ENCODE results near the gene TBCA. TPM values are rescaled to one million over a fixed set of nuclear protein-coding genes. Genes with fewer than 3 reads are reported as not detected.

Gene TBCA
- total and polyA plus RNA-seq, 2 of the 13 experiments (the other 11 are each of a cell fraction or from before 2014, with no cell fraction given): 93.8 to 309 TPM

DNA sequence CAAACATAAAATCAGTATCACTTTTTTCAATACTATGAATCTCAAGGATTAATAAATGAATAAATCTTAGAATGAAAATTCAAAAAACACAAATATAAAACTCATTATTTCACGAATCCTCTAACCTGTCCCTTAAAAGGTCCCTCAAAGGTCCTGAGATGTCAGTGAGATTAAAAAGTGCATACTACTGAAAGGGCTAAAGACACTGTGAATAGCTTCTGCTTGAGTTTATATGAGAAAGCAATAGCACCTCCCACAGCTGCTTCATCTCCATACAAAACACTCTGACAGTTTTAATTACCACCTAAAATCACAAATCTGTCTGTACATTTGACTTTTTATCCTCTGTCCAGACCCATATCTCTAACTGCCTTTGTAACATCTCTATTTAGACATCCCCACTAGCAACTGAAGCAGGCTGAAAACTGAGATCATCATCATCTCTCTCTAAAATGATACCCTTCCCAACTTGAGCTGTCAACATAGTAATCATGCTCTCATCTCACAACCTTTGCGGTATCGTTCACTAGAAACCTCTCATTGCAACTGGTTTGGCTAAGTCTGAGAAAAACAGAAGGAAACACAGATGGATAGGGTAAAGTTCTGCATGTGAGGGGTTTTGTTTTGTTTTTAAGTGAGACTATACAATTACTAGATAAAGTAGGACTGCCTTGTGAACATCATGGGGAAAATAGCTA lies 56.3 kb downstream of the TBCA start:
- Histone ChIP-seq H2AFZ (ENCODE audit: low read length) (no peak overlapping the region), H3K79me2 (ENCODE audit: insufficient read depth, low read length) (peaks cover 62% of the 10 kb centered on the region), H3K36me3 (replicated peaks in 1 of 2; ENCODE audit: control insufficient read depth in 1 of 2, insufficient read depth in 2 of 2, low read length in 2 of 2) (no peaks in the 10 kb centered on the region; a peak in 1 of 5 replicates), H3K9me3 (ENCODE audit: low read length) (no peaks in the 10 kb centered on the region), H3K4me2 (ENCODE audit: low read depth, low read length) (no peak overlapping the region), H3K27me3 (ENCODE audit: control insufficient read depth in 1 of 2, insufficient read depth in 2 of 2, low read length in 2 of 2) (no peaks in the 10 kb centered on the region), H3K4me3 (replicated peaks in 1 of 3; ENCODE audit: insufficient read depth in 1 of 3, low read depth in 2 of 3, low read length in 3 of 3) (no peak overlapping the region), H3K4me1 (ENCODE audit: insufficient read depth, low read length) (no peaks in the 10 kb centered on the region), H3K27ac (ENCODE audit: extremely low read length, insufficient read depth, low read length) (no peak overlapping the region), H4K20me1 (ENCODE audit: insufficient read depth, low read length) (peaks cover 4% of the 10 kb centered on the region), H3K9ac (ENCODE audit: insufficient read depth, low read depth, low read length) (no peak overlapping the region)
- ChIA-PET CTCF (ENCODE audit: low intra/inter-chr PET ratio, low total read pairs) (no interaction called here), POLR2A (no interaction called here)
- FAIRE-seq (no peak), ATAC-seq (no peak), DNase-seq (ENCODE audit: low spot score) (no peak)
- TF ChIP-seq HIVEP1 (CRISPR knock-in tag; IDR thresholded peaks at IDR 0.05): no peak
- TF ChIP-seq ZNF256 (CRISPR knock-in tag; conservative IDR thresholded peaks at IDR 0.05): no peak
- TF ChIP-seq HNF4G (IDR thresholded peaks at IDR 0.05; ENCODE audit: borderline replicate concordance, low read depth, low read length): no peak
- no peak for TF ChIP-seq HNF4G (CRISPR knock-in tag; IDR thresholded peaks at IDR 0.05; ENCODE audit: borderline replicate concordance, low read depth)
- TF ChIP-seq, protein P1, sequence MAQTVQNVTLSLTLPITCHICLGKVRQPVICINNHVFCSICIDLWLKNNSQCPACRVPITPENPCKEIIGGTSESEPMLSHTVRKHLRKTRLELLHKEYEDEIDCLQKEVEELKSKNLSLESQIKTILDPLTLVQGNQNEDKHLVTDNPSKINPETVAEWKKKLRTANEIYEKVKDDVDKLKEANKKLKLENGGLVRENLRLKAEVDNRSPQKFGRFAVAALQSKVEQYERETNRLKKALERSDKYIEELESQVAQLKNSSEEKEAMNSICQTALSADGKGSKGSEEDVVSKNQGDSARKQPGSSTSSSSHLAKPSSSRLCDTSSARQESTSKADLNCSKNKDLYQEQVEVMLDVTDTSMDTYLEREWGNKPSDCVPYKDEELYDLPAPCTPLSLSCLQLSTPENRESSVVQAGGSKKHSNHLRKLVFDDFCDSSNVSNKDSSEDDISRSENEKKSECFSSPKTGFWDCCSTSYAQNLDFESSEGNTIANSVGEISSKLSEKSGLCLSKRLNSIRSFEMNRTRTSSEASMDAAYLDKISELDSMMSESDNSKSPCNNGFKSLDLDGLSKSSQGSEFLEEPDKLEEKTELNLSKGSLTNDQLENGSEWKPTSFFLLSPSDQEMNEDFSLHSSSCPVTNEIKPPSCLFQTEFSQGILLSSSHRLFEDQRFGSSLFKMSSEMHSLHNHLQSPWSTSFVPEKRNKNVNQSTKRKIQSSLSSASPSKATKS (CRISPR knock-in tag; IDR thresholded peaks at IDR 0.05): no peak
- TF ChIP-seq ZNF382 (CRISPR knock-in tag; IDR thresholded peaks at IDR 0.05; ENCODE audit: borderline replicate concordance): no peak
- no peak for TF ChIP-seq PHF8 (CRISPR knock-in tag; IDR thresholded peaks at IDR 0.05)
- TF ChIP-seq, protein P2, sequence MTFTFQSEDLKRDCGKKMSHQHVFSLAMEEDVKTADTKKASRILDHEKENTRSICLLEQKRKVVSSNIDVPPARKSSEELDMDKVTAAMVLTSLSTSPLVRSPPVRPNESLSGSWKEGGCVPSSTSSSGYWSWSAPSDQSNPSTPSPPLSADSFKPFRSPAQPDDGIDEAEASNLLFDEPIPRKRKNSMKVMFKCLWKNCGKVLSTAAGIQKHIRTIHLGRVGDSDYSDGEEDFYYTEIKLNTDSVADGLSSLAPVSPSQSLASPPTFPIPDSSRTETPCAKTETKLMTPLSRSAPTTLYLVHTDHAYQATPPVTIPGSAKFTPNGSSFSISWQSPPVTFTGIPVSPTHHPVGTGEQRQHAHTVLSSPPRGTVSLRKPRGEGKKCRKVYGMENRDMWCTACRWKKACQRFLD (CRISPR knock-in tag; IDR thresholded peaks at IDR 0.05; ENCODE audit: borderline replicate concordance): no peak
- TF ChIP-seq RARA (CRISPR knock-in tag; IDR thresholded peaks at IDR 0.05): no peak
- TF ChIP-seq KLF12 (CRISPR knock-in tag; IDR thresholded peaks at IDR 0.05; ENCODE audit: borderline replicate concordance): no peak
- TF ChIP-seq, protein P3, sequence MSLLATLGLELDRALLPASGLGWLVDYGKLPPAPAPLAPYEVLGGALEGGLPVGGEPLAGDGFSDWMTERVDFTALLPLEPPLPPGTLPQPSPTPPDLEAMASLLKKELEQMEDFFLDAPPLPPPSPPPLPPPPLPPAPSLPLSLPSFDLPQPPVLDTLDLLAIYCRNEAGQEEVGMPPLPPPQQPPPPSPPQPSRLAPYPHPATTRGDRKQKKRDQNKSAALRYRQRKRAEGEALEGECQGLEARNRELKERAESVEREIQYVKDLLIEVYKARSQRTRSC (CRISPR knock-in tag; IDR thresholded peaks at IDR 0.05; ENCODE audit: low read depth): no peak
- TF ChIP-seq RCOR2 (CRISPR knock-in tag; IDR thresholded peaks at IDR 0.05): no peak
- TF ChIP-seq FOXO1 (CRISPR knock-in tag; IDR thresholded peaks at IDR 0.05): no peak
- BruUV-seq (replicated peaks): no TSS peak
- 97% methylated on average over 3 of the region's 3 CpGs for WGBS (ENCODE audit: low lambda C conversion rate)
- intact Hi-C loops (cut with micrococcal nuclease; ENCODE audit: unreplicated experiment): no loop called here
- in situ Hi-C loops (cut with HindIII; ENCODE audit: extremely low pct_ligation_motif_present, low pct_unique_long_range_greater_than_20kb): no loop called here

Data from HepG2 (cell line).